Activated T-cell treated with anti-CD3 and anti-CD28 coated beads, Interleukin-2, amount 50 U/mL, for 24 hours (primary cell): Measurements from ENCODE around the gene LHFPL4.
"Not testable (repeated sequence)": the region's sequence is repeated elsewhere in the genome, so short reads cannot be mapped to it uniquely, and the experiment has no call there.

Experiments
- DNase-seq: peaks from one replicate; pipeline ENCODE4 v3.0.0-alpha.2; 2020
- H3K27ac Mint-ChIP-seq: 2 replicates; pipeline ENCODE4 v1.8.0; 2020; ENCODE audit warnings: mild to moderate bottlenecking, mixed read lengths
- H3K27me3 Mint-ChIP-seq: 2 replicates; pipeline ENCODE4 v1.8.0; 2020; ENCODE audit warnings: mixed read lengths
- H3K36me3 Mint-ChIP-seq: 2 replicates; pipeline ENCODE4 v1.8.0; 2020; ENCODE audit warnings: low read depth, mixed read lengths
- H3K4me1 Mint-ChIP-seq: 2 replicates; pipeline ENCODE4 v1.8.0; 2020; ENCODE audit warnings: low read depth, mixed read lengths
- H3K4me3 Mint-ChIP-seq: 2 replicates; pipeline ENCODE4 v1.8.0; 2020; ENCODE audit warnings: mild to moderate bottlenecking, moderate library complexity, mixed read lengths
- H3K9me3 Mint-ChIP-seq: 2 replicates; pipeline ENCODE4 v1.8.0; 2020; ENCODE audit warnings: mixed read lengths

The LHFPL4 gene

GRCh38 chr3:9507586-9508578 is 45.7 kb downstream of the LHFPL4 start:
- no peak overlapping the region for H3K4me3 Mint-ChIP-seq
- no peaks in the 10 kb centered on the region for H3K36me3 Mint-ChIP-seq
- no peak for DNase-seq
- peaks cover 26% of the 10 kb centered on the region for H3K27me3 Mint-ChIP-seq
- no peaks in the 10 kb centered on the region for H3K4me1 Mint-ChIP-seq
- H3K9me3 Mint-ChIP-seq = no peaks in the 10 kb centered on the region
- H3K27ac Mint-ChIP-seq = no peak overlapping the region

- Mint-ChIP-seq H3K4me1 (peaks cover 7% of the 10 kb centered on the region), H3K4me3 (no peak overlapping the region), H3K27ac (no peak overlapping the region), H3K27me3 (peaks cover 48% of the 10 kb centered on the region), H3K36me3 (no peaks in the 10 kb centered on the region), H3K9me3 (no peaks in the 10 kb centered on the region)
- peak; percentile 84 for DNase-seq
These were observed 50.3 kb downstream of the LHFPL4 start for GRCh38 chr3:9503283-9503682.

GRCh38 chr3:9501226-9501625 is 52.4 kb downstream of the LHFPL4 start:
- H3K4me3 Mint-ChIP-seq = no peak overlapping the region
- peaks cover 44% of the 10 kb centered on the region for H3K27me3 Mint-ChIP-seq
- H3K9me3 Mint-ChIP-seq = no peaks in the 10 kb centered on the region
- H3K27ac Mint-ChIP-seq = no peak overlapping the region
- no peak for DNase-seq
- H3K4me1 Mint-ChIP-seq = peaks cover 7% of the 10 kb centered on the region
- no peaks in the 10 kb centered on the region for H3K36me3 Mint-ChIP-seq

GRCh38 chr3:9500108-9501050 is 53.2 kb downstream of the LHFPL4 start:
- DNase-seq = peak; percentile 77
- H3K27me3 Mint-ChIP-seq = peaks cover 44% of the 10 kb centered on the region
- no peaks in the 10 kb centered on the region for H3K36me3 Mint-ChIP-seq
- no peaks in the 10 kb centered on the region for H3K9me3 Mint-ChIP-seq
- H3K4me3 Mint-ChIP-seq = no peak overlapping the region
- no peak overlapping the region for H3K27ac Mint-ChIP-seq
- peaks cover 7% of the 10 kb centered on the region for H3K4me1 Mint-ChIP-seq

- Mint-ChIP-seq H3K27ac (no peak overlapping the region), H3K4me1 (peaks cover 7% of the 10 kb centered on the region), H3K36me3 (no peaks in the 10 kb centered on the region), H3K27me3 (peaks cover 41% of the 10 kb centered on the region), H3K4me3 (no peak overlapping the region), H3K9me3 (no peaks in the 10 kb centered on the region)
- DNase-seq = no peak
These were observed 54.0 kb downstream of the LHFPL4 start for GRCh38 chr3:9499455-9500107.

GRCh38 chr3:9498781-9499180 is 54.8 kb downstream of the LHFPL4 start:
- no peaks in the 10 kb centered on the region for H3K9me3 Mint-ChIP-seq

GRCh38 chr3:9497821-9498565 is 55.6 kb downstream of the LHFPL4 start:
- Mint-ChIP-seq H3K9me3 (no peaks in the 10 kb centered on the region), H3K4me1 (peaks cover 7% of the 10 kb centered on the region), H3K27ac (no peak overlapping the region), H3K27me3 (peaks cover 37% of the 10 kb centered on the region), H3K36me3 (no peaks in the 10 kb centered on the region), H3K4me3 (no peak overlapping the region)
- DNase-seq = no peak

More at GRCh38 chr3:9498781-9499180, 54.8 kb downstream of the LHFPL4 start:
- Mint-ChIP-seq H3K27ac (no peak overlapping the region), H3K4me3 (no peak overlapping the region), H3K4me1 (peaks cover 7% of the 10 kb centered on the region), H3K27me3 (peaks cover 41% of the 10 kb centered on the region), H3K36me3 (no peaks in the 10 kb centered on the region)
- no peak for DNase-seq

GRCh38 chr3:9496893-9497292 is 56.7 kb downstream of the LHFPL4 start:
- H3K9me3 Mint-ChIP-seq = no peaks in the 10 kb centered on the region
- H3K36me3 Mint-ChIP-seq = no peaks in the 10 kb centered on the region
- H3K4me3 Mint-ChIP-seq = no peak overlapping the region
- H3K27ac Mint-ChIP-seq = no peak overlapping the region
- peaks cover 7% of the 10 kb centered on the region for H3K4me1 Mint-ChIP-seq
- peaks cover 32% of the 10 kb centered on the region for H3K27me3 Mint-ChIP-seq
- DNase-seq = no peak

- not testable (repeated sequence) for H3K9me3 Mint-ChIP-seq, H3K4me1 Mint-ChIP-seq, H3K36me3 Mint-ChIP-seq, DNase-seq, H3K27me3 Mint-ChIP-seq, H3K27ac Mint-ChIP-seq, H3K4me3 Mint-ChIP-seq
These were observed 59.6 kb downstream of the LHFPL4 start for GRCh38 chr3:9494036-9494435.

GRCh38 chr3:9491506-9491905 is 62.1 kb downstream of the LHFPL4 start:
- H3K27me3 Mint-ChIP-seq = no peaks in the 10 kb centered on the region
- peaks cover 14% of the 10 kb centered on the region for H3K36me3 Mint-ChIP-seq
- H3K9me3 Mint-ChIP-seq = peaks cover 9% of the 10 kb centered on the region
- DNase-seq = no peak
- no peak overlapping the region for H3K27ac Mint-ChIP-seq
- H3K4me1 Mint-ChIP-seq = no peaks in the 10 kb centered on the region
- H3K4me3 Mint-ChIP-seq = no peak overlapping the region

GRCh38 chr3:9485248-9485647 is 68.4 kb downstream of the LHFPL4 start:
- H3K27me3 Mint-ChIP-seq = no peaks in the 10 kb centered on the region
- H3K9me3 Mint-ChIP-seq = peaks cover 15% of the 10 kb centered on the region
- peaks cover 64% of the 10 kb centered on the region for H3K36me3 Mint-ChIP-seq
- no peak overlapping the region for H3K27ac Mint-ChIP-seq
- H3K4me3 Mint-ChIP-seq = no peak overlapping the region
- DNase-seq = no peak
- no peaks in the 10 kb centered on the region for H3K4me1 Mint-ChIP-seq

- H3K9me3 Mint-ChIP-seq = peaks cover 4% of the 10 kb centered on the region
- peak overlapping the region; percentile 38 for H3K27ac Mint-ChIP-seq
- peaks cover 88% of the 10 kb centered on the region for H3K36me3 Mint-ChIP-seq
These were observed 73.4 kb downstream of the LHFPL4 start for GRCh38 chr3:9480265-9480664.

GRCh38 chr3:9476935-9477334 is 76.7 kb downstream of the LHFPL4 start:
- peaks cover 95% of the 10 kb centered on the region for H3K36me3 Mint-ChIP-seq

More at GRCh38 chr3:9480265-9480664, 73.4 kb downstream of the LHFPL4 start:
- no peak for DNase-seq
- Mint-ChIP-seq H3K27me3 (no peaks in the 10 kb centered on the region), H3K4me3 (no peak overlapping the region), H3K4me1 (peaks cover 2% of the 10 kb centered on the region)

More at GRCh38 chr3:9476935-9477334, 76.7 kb downstream of the LHFPL4 start:
- Mint-ChIP-seq H3K4me1 (peaks cover 2% of the 10 kb centered on the region), H3K4me3 (no peak overlapping the region), H3K27me3 (no peaks in the 10 kb centered on the region), H3K9me3 (no peaks in the 10 kb centered on the region), H3K27ac (peak overlapping the region; percentile 59)
- DNase-seq = no peak
